ENCODE data around the gene TSPEAR. TPM values are rescaled to one million over a fixed set of nuclear protein-coding genes. Genes with fewer than 3 reads are reported as not detected.

The TSPEAR gene
- total and polyA plus RNA-seq, 2 of the 13 experiments (the other 11 are each of a cell fraction or from before 2014, with no cell fraction given): 0.07 to 0.32 TPM

- in situ Hi-C loops (cut with HindIII; ENCODE audit: extremely low pct_ligation_motif_present, low pct_unique_long_range_greater_than_20kb): no loop called here
- FAIRE-seq: no peak
- POLR2A ChIA-PET: no interaction called here
- no peak for TF ChIP-seq ZBTB44 (CRISPR knock-in tag; IDR thresholded peaks at IDR 0.05)
- no peak for TF ChIP-seq ZXDC (CRISPR knock-in tag; IDR thresholded peaks at IDR 0.05)
- no peak for TF ChIP-seq NCOA1 (CRISPR knock-in tag; IDR thresholded peaks at IDR 0.05)
- TF ChIP-seq ZBTB43 (CRISPR knock-in tag; conservative IDR thresholded peaks at IDR 0.05): no peak
- no peak for TF ChIP-seq RCOR2 (CRISPR knock-in tag; IDR thresholded peaks at IDR 0.05)
- TF ChIP-seq MTF2 (CRISPR knock-in tag; IDR thresholded peaks at IDR 0.05; ENCODE audit: borderline replicate concordance): no peak
- TF ChIP-seq ZMYM3 (CRISPR knock-in tag; IDR thresholded peaks at IDR 0.05): no peak
- TF ChIP-seq GATA4 (IDR thresholded peaks at IDR 0.05; ENCODE audit: borderline replicate concordance, low read depth): no peak
- no peak for TF ChIP-seq ZMYM2 (CRISPR knock-in tag; IDR thresholded peaks at IDR 0.05)
- no peak for TF ChIP-seq ATF1 (CRISPR knock-in tag; IDR thresholded peaks at IDR 0.05)
- no peak for TF ChIP-seq ESRRA (CRISPR knock-in tag; IDR thresholded peaks at IDR 0.05; ENCODE audit: low read depth)
- TF ChIP-seq MED8 (CRISPR knock-in tag; IDR thresholded peaks at IDR 0.05; ENCODE audit: insufficient replicate concordance): no peak
- no peak for TF ChIP-seq ZBTB33 (CRISPR knock-in tag; IDR thresholded peaks at IDR 0.05)
- TF ChIP-seq ZNF777 (CRISPR knock-in tag; IDR thresholded peaks at IDR 0.05): no peak
- no peak for TF ChIP-seq ZNF20 (CRISPR knock-in tag; IDR thresholded peaks at IDR 0.05)
- no peak for TF ChIP-seq ZGPAT (CRISPR knock-in tag; IDR thresholded peaks at IDR 0.05)
- TF ChIP-seq SMAD9 (CRISPR knock-in tag; IDR thresholded peaks at IDR 0.05): no peak
These were observed 16.6 kb downstream of the TSPEAR start for GRCh38 chr21:44694776-44695175.

More at GRCh38 chr21:44694776-44695175, 16.6 kb downstream of the TSPEAR start:
- BruUV-seq (replicated peaks): no TSS peak
- no peak overlapping the region for H3K4me2 ChIP-seq (ENCODE audit: low read depth, low read length)
- H4K20me1 ChIP-seq (ENCODE audit: insufficient read depth, low read length): no peaks in the 10 kb centered on the region
- peaks cover 0 to 2% of the 10 kb centered on the region in 2 experiments; a peak in 1 of 5 replicates for H3K27me3 ChIP-seq (ENCODE audit: control insufficient read depth in 1 of 2, insufficient read depth in 2 of 2, low read length in 2 of 2)
- 51% methylated on average over 7 of the region's 11 CpGs for WGBS (ENCODE audit: low lambda C conversion rate)
- H3K27ac ChIP-seq (ENCODE audit: extremely low read length, insufficient read depth, low read length): no peak overlapping the region
- no peak overlapping the region for H3K4me3 ChIP-seq (replicated peaks in 1 of 3; ENCODE audit: insufficient read depth in 1 of 3, low read depth in 2 of 3, low read length in 3 of 3)
- H3K36me3 ChIP-seq (replicated peaks in 1 of 2; ENCODE audit: control insufficient read depth in 1 of 2, insufficient read depth in 2 of 2, low read length in 2 of 2): no peaks in the 10 kb centered on the region
- H3K9me3 ChIP-seq (ENCODE audit: low read length): peaks cover 16% of the 10 kb centered on the region
- DNase-seq (ENCODE audit: low spot score): no peak
- CTCF ChIA-PET (ENCODE audit: low intra/inter-chr PET ratio, low total read pairs): no interaction called here
- H3K79me2 ChIP-seq (ENCODE audit: insufficient read depth, low read length): no peaks in the 10 kb centered on the region
- no peak for ATAC-seq
- intact Hi-C loops (cut with micrococcal nuclease; ENCODE audit: unreplicated experiment): loop anchor here (10.0 kb wide), 1 partner anchor 60 kb away; the partner anchor contains the start of gene KRTAP10-10
- H3K9ac ChIP-seq (ENCODE audit: insufficient read depth, low read depth, low read length): no peak overlapping the region
- peaks cover 47% of the 10 kb centered on the region for H3K4me1 ChIP-seq (ENCODE audit: insufficient read depth, low read length)
- H2AFZ ChIP-seq (ENCODE audit: low read length): no peak overlapping the region
